ENCODE data around the gene P3H2.

P3H2 gene

GRCh38 chr3:190031887-190032752 is 88.6 kb downstream of the P3H2 start:
- TF ChIP-seq CTCF (IDR thresholded peaks at IDR 0.05): no peak

GRCh38 chr3:190027116-190027515 is 93.6 kb downstream of the P3H2 start:
- no peak for TF ChIP-seq CTCF (IDR thresholded peaks at IDR 0.05)

- no peak for TF ChIP-seq CTCF (IDR thresholded peaks at IDR 0.05)
Observed at GRCh38 chr3:190026154-190026553, 94.5 kb downstream of the P3H2 start.

GRCh38 chr3:190024912-190025311 is 95.8 kb downstream of the P3H2 start:
- no peak for TF ChIP-seq CTCF (IDR thresholded peaks at IDR 0.05)

GRCh38 chr3:190019844-190020243 is 100.9 kb downstream of the P3H2 start:
- no peak for TF ChIP-seq CTCF (IDR thresholded peaks at IDR 0.05)

GRCh38 chr3:190019006-190019405 is 101.7 kb downstream of the P3H2 start:
- no peak for TF ChIP-seq CTCF (IDR thresholded peaks at IDR 0.05)

GRCh38 chr3:190018460-190018859 is 102.2 kb downstream of the P3H2 start:
- no peak for TF ChIP-seq CTCF (IDR thresholded peaks at IDR 0.05)

All from LNCAP (cell line).